SKM-1 (cell line): ENCODE data around the gene ABR.
"Not testable (repeated sequence)": the region's sequence is repeated elsewhere in the genome, so short reads cannot be mapped to it uniquely, and the experiment has no call there.

Source experiments
- DNase-seq: peaks from one replicate; lab custom pipeline; 2025; ENCODE audit not compliant: unreplicated experiment; lab: John Stamatoyannopoulos, UW

ABR gene

DNA sequence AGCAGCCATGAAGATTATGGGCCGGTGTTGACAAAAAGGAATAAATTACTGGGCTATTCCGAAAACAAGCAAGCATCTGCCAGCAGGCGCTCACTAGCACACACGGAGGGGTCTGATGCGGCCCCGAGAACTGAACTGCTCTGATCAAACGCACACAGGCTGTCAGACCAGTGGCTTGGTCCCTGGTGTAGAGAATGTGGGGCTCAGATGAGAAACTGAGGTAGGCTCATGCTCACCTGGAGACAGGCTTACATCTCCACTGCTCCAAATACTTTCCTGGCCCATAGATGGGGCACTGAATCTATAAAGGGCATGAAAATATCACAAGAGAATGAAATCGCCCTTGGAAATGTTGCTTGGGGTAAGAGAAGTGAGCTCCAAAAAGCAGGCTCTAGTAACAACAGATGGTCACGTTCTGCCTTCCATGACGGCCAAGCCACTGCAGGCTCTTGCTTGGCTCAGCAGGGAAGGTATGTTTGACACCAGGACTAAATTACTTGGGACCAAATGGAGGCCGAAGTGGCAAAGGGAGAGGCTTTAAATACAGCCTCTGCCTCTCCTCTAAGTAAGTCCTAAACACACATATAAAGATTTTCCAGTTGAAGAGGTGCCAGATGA lies 5.4 kb downstream of the ABR start:
- no peak for DNase-seq

DNA sequence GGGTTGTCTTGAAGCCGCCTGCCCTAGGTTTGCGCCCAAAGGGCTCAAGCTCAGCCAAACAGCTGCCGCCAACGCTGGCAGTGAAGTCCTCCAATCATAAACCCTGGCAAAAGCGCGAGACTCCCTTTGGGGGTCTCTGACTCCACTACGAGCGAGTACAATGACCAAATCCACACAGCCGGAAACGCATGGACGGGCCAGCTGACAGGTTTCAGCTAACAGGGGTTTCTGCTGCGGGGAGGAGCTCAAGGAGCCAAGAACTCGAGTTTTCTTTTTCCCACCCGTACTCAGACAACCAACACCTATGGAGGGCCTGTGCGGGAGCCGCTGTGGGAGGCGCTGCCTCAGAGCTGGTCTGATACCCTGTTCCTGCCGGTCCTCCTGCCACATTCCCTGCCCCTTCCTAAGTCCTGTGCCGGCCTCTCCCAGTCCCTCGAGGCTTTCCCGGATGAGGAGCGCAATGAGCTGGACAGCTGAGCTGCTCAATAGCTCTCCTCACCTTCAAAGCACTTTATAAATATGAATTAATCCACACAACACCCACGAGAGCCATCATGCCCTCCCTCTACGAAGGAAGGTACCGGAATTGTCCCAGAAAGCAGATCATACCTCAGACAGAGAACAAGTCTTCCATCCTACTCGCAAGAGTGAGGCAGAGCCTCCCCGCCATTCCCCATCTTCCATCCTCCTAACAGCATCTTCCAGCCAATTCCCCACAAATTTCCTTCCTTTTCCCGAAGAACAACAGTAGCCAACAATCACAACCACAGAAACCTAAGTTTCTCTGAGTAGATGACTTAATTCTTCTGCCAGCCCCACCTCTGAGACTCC lies 6.1 kb downstream of the ABR start:
- no peak for DNase-seq

GRCh38 chr17:1171953-1172352 lies 7.8 kb downstream of the ABR start:
- no peak for DNase-seq

GRCh38 chr17:1170739-1171138 lies 9.0 kb downstream of the ABR start:
- DNase-seq = no peak

DNA sequence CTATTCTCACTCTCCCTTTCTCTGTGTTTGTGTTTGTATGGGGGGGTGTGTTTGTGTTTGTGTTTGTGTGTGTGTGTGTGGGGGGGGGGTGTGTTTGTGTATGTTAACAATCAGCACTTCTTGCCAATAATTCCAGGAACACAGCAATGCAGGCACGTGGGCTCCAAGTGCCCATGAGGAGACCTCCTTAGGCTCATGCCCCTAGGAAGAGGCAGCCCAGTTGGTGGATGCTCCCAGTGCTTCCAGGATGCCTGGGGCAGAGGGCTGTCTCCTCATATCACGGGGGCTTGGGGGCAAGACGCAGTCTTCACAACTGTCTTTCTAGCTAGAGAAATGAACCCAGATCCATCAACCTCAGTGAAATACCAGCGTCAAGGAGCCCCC lies 9.9 kb downstream of the ABR start:
- no peak for DNase-seq

GRCh38 chr17:1169221-1169928 lies 10.4 kb downstream of the ABR start:
- DNase-seq = no peak

GRCh38 chr17:1168533-1169220 lies 11.1 kb downstream of the ABR start:
- DNase-seq = no peak

DNA sequence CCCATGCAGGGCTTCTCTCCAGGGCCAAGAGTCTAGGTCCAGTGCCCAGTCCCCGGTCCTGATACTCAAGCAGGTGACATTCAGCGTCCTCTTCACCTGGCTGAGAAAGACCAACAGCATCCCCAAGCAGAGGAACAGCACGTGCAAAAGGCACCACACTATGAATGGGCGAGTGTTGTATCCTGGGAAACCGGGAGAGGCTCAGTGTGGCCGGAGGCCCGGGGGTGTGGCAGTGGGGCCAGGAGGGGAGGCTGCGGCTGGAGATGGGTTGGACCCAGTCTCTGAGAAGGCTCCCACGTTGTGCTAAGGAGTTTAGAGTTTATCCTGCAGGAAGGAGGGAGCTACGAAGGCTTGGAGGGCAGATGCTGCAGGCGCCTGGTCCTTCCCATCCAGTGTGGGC lies 13.5 kb downstream of the ABR start:
- DNase-seq = no peak

- no peak for DNase-seq
Measured at GRCh38 chr17:1165836-1166235, 13.9 kb downstream of the ABR start.

- DNase-seq = no peak
Measured at GRCh38 chr17:1164935-1165556, 14.7 kb downstream of the ABR start.

GRCh38 chr17:1162116-1162855 lies 17.5 kb downstream of the ABR start:
- no peak for DNase-seq

GRCh38 chr17:1160591-1161390 lies 19.0 kb downstream of the ABR start:
- DNase-seq = no peak

- DNase-seq = no peak
Measured at GRCh38 chr17:1159431-1160180, 20.2 kb downstream of the ABR start.

DNA sequence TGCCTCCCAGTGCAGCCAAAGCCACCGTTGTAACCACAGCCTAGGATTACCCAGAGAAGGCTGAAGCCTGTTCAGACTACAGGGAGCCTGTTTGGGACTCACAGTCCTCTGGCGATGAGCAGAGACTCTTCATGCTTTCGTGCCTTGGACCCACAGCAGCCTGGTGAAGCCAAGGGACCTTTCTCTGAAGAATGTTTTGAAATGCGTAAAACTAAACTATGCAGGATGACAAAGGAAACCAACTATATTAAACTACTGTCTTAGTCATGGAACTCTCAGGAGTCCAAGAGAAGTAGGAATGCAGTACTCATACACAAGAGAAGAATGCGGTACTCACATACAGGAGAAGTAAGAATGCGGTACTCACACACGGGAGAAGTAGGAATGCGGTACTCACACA lies 20.9 kb downstream of the ABR start:
- no peak for DNase-seq

GRCh38 chr17:1156864-1157263 lies 22.9 kb downstream of the ABR start:
- no peak for DNase-seq

DNA sequence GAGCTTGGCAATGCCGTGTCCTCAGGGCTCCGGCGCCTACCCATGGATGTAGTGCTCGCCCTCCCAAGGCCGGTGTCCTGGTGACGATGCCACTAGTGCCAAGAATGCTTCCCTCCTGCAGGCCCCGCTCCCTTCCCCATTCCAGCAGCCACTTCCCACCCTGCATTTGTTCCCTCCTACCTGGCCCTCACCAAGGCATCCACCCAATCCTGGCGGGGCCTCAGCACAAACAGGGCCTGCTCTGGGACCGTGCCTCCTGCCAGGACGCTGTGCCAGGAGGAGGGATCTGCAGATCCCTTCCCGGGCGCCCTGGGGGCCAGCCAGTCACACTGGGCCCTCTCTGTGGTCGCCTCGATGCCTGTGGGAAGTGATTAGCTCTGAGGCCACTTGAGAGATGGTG lies 25.1 kb downstream of the ABR start:
- DNase-seq = no peak

DNA sequence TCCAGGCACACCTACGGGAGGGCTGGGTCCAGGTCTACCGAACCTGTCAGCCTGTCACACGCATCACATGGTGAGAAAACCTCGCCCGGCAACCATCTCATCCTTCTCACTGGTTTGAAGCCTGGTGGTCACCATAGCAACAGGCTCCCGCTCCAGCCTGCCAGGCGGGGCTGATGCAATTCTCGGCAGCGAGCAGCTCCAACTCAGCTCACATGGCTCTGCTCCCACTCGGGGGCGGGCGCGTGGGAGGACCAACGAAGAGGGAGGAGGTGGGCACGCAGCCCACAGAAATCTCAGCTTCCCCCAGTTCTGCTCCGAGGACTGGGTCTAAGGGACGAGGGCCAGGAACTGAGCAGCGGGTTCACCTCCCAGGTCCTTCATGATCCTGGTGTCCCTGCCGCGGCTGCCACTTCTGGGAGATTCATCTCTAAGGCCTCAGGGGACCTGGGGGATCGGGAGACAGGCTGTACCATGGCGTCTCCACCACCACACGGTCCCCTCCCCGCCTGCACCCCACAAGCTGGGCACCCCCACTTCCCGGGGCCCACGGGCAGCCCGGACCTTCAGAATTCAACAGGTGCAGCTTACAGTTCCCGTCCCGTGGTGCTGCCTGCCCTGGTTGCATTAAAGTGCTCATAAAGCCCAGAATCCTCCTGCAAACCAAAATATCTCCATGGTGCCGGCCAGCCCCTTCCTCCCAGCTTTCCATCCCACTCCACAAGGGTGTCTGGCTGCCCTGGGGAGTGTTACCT lies 25.8 kb downstream of the ABR start:
- DNase-seq = no peak

- DNase-seq = not testable (repeated sequence)
Measured at GRCh38 chr17:1152582-1152981, 27.2 kb downstream of the ABR start.
